HepG2 (cell line): ENCODE results near the gene CLDN9. TPM values are rescaled to one million over a fixed set of nuclear protein-coding genes. Genes with fewer than 3 reads are reported as not detected.

Source experiments
- ARID4A ChIP-seq: sonication (generic); formaldehyde crosslinking; IDR thresholded peaks from 2 replicates; pipeline ENCODE4 v1.5.0; 2020; ENCODE audit warnings: mild to moderate bottlenecking, missing genetic modification reagents, borderline replicate concordance
- ATF7 ChIP-seq, 2 experiments: fragments of 450-650 bp in 1 of 2; sonication (generic) in 1 of 2; formaldehyde crosslinking in 1 of 2; IDR thresholded peaks; 2 replicates each; pipeline versions ENCODE4 v1.4.0 to v1.6.1; 2016 to 2020; ENCODE audit warnings: antibody characterized with exemption in 1 of 2, mild to moderate bottlenecking in 1 of 2, missing genetic modification reagents in 1 of 2
- DMTF1 ChIP-seq: sonication (generic); formaldehyde crosslinking; IDR thresholded peaks from 2 replicates; pipeline ENCODE4 v1.4.0; 2020; ENCODE audit warnings: mild to moderate bottlenecking, missing genetic modification reagents
- ELF4 ChIP-seq: sonication (generic); formaldehyde crosslinking; IDR thresholded peaks from 2 replicates; pipeline ENCODE4 v1.5.0; 2020; ENCODE audit warnings: missing genetic modification reagents, mild to moderate bottlenecking, moderate library complexity, borderline replicate concordance
- FOXK1 ChIP-seq: sonication (generic); formaldehyde crosslinking; IDR thresholded peaks from 2 replicates; pipeline ENCODE4 v1.4.0; 2020; ENCODE audit warnings: low read depth, missing genetic modification reagents, borderline replicate concordance
- HDAC2 ChIP-seq: sonication (generic); formaldehyde crosslinking; IDR thresholded peaks from 2 replicates; pipeline ENCODE4 v1.4.0; 2020; ENCODE audit warnings: missing genetic modification reagents
- KAT8 ChIP-seq: IDR thresholded peaks from 2 replicates; pipeline ENCODE4 v1.6.1; 2016; ENCODE audit warnings: missing genetic modification reagents, missing compliant biosample characterization
- MAX ChIP-seq: IDR thresholded peaks from 2 replicates; pipeline ENCODE4 v1.6.1; 2012; ENCODE audit warnings: inconsistent platforms
- PATZ1 ChIP-seq: sonication (generic); formaldehyde crosslinking; IDR thresholded peaks from 2 replicates; pipeline ENCODE4 v1.4.0; 2020; ENCODE audit warnings: missing genetic modification reagents
- PLSCR1 ChIP-seq: sonication (generic); formaldehyde crosslinking; IDR thresholded peaks from 2 replicates; pipeline ENCODE4 v1.5.0; 2020; ENCODE audit warnings: missing genetic modification reagents, mild to moderate bottlenecking, borderline replicate concordance
- SIN3B ChIP-seq: fragments of 150-350 bp; IDR thresholded peaks from 2 replicates; pipeline ENCODE4 v1.6.1; 2014; ENCODE audit warnings: low read length
- SP1 ChIP-seq, 2 experiments: fragments of 450-650 bp in 1 of 2; sonication (generic) in 1 of 2; formaldehyde crosslinking in 1 of 2; IDR thresholded peaks; 2 replicates each; pipeline versions ENCODE4 v1.4.0 to v1.6.1; 2016 to 2020; ENCODE audit warnings: missing genetic modification reagents in 1 of 2
- YY1 ChIP-seq: IDR thresholded peaks from 2 replicates; pipeline ENCODE4 v1.6.1; 2011; ENCODE audit warnings: low read length, low read depth, moderate library complexity, mild to moderate bottlenecking; ENCODE audit not compliant: insufficient read depth, insufficient replicate concordance
- ZFAT ChIP-seq: sonication (generic); formaldehyde crosslinking; conservative IDR thresholded peaks from 2 replicates; pipeline ENCODE4 v1.8.1; 2023; ENCODE audit warnings: missing genetic modification reagents, inconsistent platforms
- ZNF678 ChIP-seq: sonication (generic); formaldehyde crosslinking; IDR thresholded peaks from 2 replicates; pipeline ENCODE4 v1.4.0; 2020; ENCODE audit warnings: mild to moderate bottlenecking, missing genetic modification reagents
- ZNF747 ChIP-seq: sonication (generic); formaldehyde crosslinking; IDR thresholded peaks from 2 replicates; pipeline ENCODE4 v1.8.1; 2023; ENCODE audit warnings: missing genetic modification reagents, mild to moderate bottlenecking, borderline replicate concordance
- ZNF790 ChIP-seq: sonication (generic); formaldehyde crosslinking; IDR thresholded peaks from 2 replicates; pipeline ENCODE4 v1.8.0; 2022; ENCODE audit warnings: missing genetic modification reagents, mild to moderate bottlenecking, borderline replicate concordance
- ZNF878 ChIP-seq: sonication (generic); formaldehyde crosslinking; IDR thresholded peaks from 2 replicates; pipeline ENCODE4 v1.8.1; 2023; ENCODE audit warnings: mild to moderate bottlenecking, missing genetic modification reagents, moderate library complexity
- polyA plus RNA-seq, 8 experiments: library from polyadenylated mRNA; depleted of rRNA in 3 of 8; stranded (reverse) in 7 of 8; unstranded in 1 of 8; fragments of >200 nt; fragmentation: Illumina TruSeq in 4 of 8; extraction: Trizol in 4 of 8; gene quantifications; 2 replicates each; pipeline versions ENCODE4 v1.2.1 to v1.2.3, GENCODE V29; 2011 to 2016; ENCODE audit warnings: low read depth in 4 of 8, missing spikeins in 1 of 8, mixed read lengths in 1 of 8; ENCODE audit not compliant: insufficient read depth in 1 of 8
- total RNA-seq, 5 experiments: library from RNA; depleted of rRNA; stranded (reverse); fragments of >200 nt; fragmentation: Illumina TruSeq; extraction: Trizol; gene quantifications; 2 replicates each; pipeline ENCODE4 v1.2.3, GENCODE V29; 2016; ENCODE audit warnings: low read depth in 1 of 5

The CLDN9 gene
- total and polyA plus RNA-seq, 2 of the 13 experiments (the other 11 are each of a cell fraction or from before 2014, with no cell fraction given): 0.15 to 0.26 TPM

GRCh38 chr16:2964475-2965336 is 48.0 kb upstream of the CLDN9 start (continued):
- TF ChIP-seq ARID4A: peak; percentile 59; the same call in 1 of the 2 replicates
- no peak for TF ChIP-seq ATF7 (IDR thresholded peaks at IDR 0.05)
- no peak for TF ChIP-seq ATF7 (CRISPR knock-in tag; IDR thresholded peaks at IDR 0.05)
- no peak for TF ChIP-seq ZNF747
- TF ChIP-seq HDAC2 (CRISPR knock-in tag): no peak
- TF ChIP-seq FOXK1 (CRISPR knock-in tag): no peak
- TF ChIP-seq ZFAT: no peak
- peak; percentile 84 for TF ChIP-seq PATZ1 (CRISPR knock-in tag)
- TF ChIP-seq MAX: 0 out of 2 replicates have a peak, but pooled peaks have one; percentile 10
- TF ChIP-seq PLSCR1: no peak
- TF ChIP-seq ZNF678 (CRISPR knock-in tag): no peak
- peak; percentile 15 for TF ChIP-seq YY1
- TF ChIP-seq DMTF1 (CRISPR knock-in tag): no peak
- TF ChIP-seq SIN3B: no peak
- no peak for TF ChIP-seq ZNF790 (CRISPR knock-in tag)
- TF ChIP-seq ZNF878 (CRISPR knock-in tag): no peak
- no peak for TF ChIP-seq SP1 (IDR thresholded peaks at IDR 0.05)
- TF ChIP-seq SP1 (CRISPR knock-in tag; IDR thresholded peaks at IDR 0.05): peak; percentile 68; the same call in 1 of the 2 replicates
- peak; percentile 41; the same call in 1 of the 2 replicates for TF ChIP-seq KAT8 (CRISPR knock-in tag)
- no peak for TF ChIP-seq ELF4
